OCI-LY3 (cell line): Measurements from ENCODE around the gene TIGIT.

Experiments
- H2AFZ ChIP-seq: fragments of 200-600, 300-600 bp; shearing (Covaris generic); 2 replicates; pipeline ENCODE4 v1.6.0; 2014; ENCODE audit warnings: antibody characterized with exemption, low read depth, low read length
- H3K27ac ChIP-seq: fragments of 200-600, 300-600 bp; sonication (generic); 2 replicates; pipeline ENCODE4 v1.5.1; 2014; ENCODE audit warnings: mild to moderate bottlenecking, low read length, moderate library complexity, mixed read lengths
- H3K27me3 ChIP-seq: fragments of 200-600, 300-600 bp; sonication (generic); 2 replicates; pipeline ENCODE4 v1.6.1; 2014; ENCODE audit warnings: low read depth, low read length, mixed read lengths
- H3K36me3 ChIP-seq: fragments of 200-600, 300-600 bp; sonication (generic); replicated peaks from 2 replicates; pipeline ENCODE3; 2014; ENCODE audit warnings: low read depth, low read length, mixed read lengths
- H3K4me1 ChIP-seq: fragments of 300-600, 200-600 bp; sonication (generic); 2 replicates; pipeline ENCODE4 v1.6.1; 2014; ENCODE audit warnings: low read length, mixed read lengths
- H3K4me2 ChIP-seq: fragments of 200-600, 300-600 bp; sonication (generic); 2 replicates; pipeline ENCODE4 v1.6.1; 2014; ENCODE audit warnings: low read length, mixed read lengths
- H3K4me3 ChIP-seq: fragments of 300-600, 200-600 bp; sonication (generic); 2 replicates; pipeline ENCODE4 v1.5.1; 2014; ENCODE audit warnings: antibody characterized with exemption, mild to moderate bottlenecking, low read length, moderate library complexity
- H3K79me2 ChIP-seq: fragments of 300-600, 200-600 bp; shearing (Covaris generic); 2 replicates; pipeline ENCODE4 v1.6.1; 2014; ENCODE audit warnings: mild to moderate bottlenecking, low read length, mixed read lengths
- H3K9ac ChIP-seq: fragments of 300-600, 200-600 bp; shearing (Covaris generic); 2 replicates; pipeline ENCODE4 v1.6.0; 2014; ENCODE audit warnings: mild to moderate bottlenecking, low read length, moderate library complexity
- H3K9me3 ChIP-seq: fragments of 200-600, 300-600 bp; shearing (Covaris generic); 2 replicates; pipeline ENCODE4 v1.6.1; 2014; ENCODE audit warnings: low read length, mixed read lengths; ENCODE audit not compliant: insufficient read depth
- H4K20me1 ChIP-seq: fragments of 200-600, 300-600 bp; sonication (generic); 2 replicates; pipeline ENCODE4 v1.6.1; 2016; ENCODE audit warnings: low read length, mixed read lengths; ENCODE audit not compliant: insufficient read depth
- CTCF ChIP-seq: fragments of 200-600, 300-600 bp; sonication (generic); IDR thresholded peaks from 2 replicates; pipeline ENCODE4 v1.5.1; 2014; ENCODE audit warnings: antibody characterized with exemption, low read length, low read depth
- EZH2phosphoT487 ChIP-seq: fragments of 200-600 bp; shearing (Covaris generic); IDR thresholded peaks from 2 replicates; pipeline ENCODE4 v1.6.1; 2018; ENCODE audit warnings: antibody characterized with exemption, mixed run types, low read depth

Gene TIGIT

GRCh38 chr3:114356066-114356465, 62.2 kb downstream of the TIGIT start:
- no peak for TF ChIP-seq CTCF
- no peak for TF ChIP-seq EZH2phosphoT487
- no peaks in the 10 kb centered on the region for H3K27me3 ChIP-seq
- H3K27ac ChIP-seq, result no peak overlapping the region
- H3K4me3 ChIP-seq, result no peak overlapping the region
- H3K36me3 ChIP-seq, result no peaks in the 10 kb centered on the region
- H3K4me2 ChIP-seq, result 0 out of 2 replicates have a peak overlapping the region, but pooled peaks have one; percentile 1
- no peaks in the 10 kb centered on the region for H3K9me3 ChIP-seq
- no peak overlapping the region for H3K9ac ChIP-seq
- H4K20me1 ChIP-seq, result no peaks in the 10 kb centered on the region
- peaks cover 18% of the 10 kb centered on the region for H3K4me1 ChIP-seq
- H2AFZ ChIP-seq, result no peak overlapping the region
- H3K79me2 ChIP-seq, result no peaks in the 10 kb centered on the region

- Histone ChIP-seq H3K27me3 (no peaks in the 10 kb centered on the region), H3K9me3 (no peaks in the 10 kb centered on the region), H3K9ac (no peak overlapping the region), H3K4me2 (0 out of 2 replicates have a peak overlapping the region, but pooled peaks have one; percentile 1), H3K36me3 (no peaks in the 10 kb centered on the region), H2AFZ (no peak overlapping the region), H3K4me3 (no peak overlapping the region), H3K79me2 (no peaks in the 10 kb centered on the region), H3K27ac (no peak overlapping the region), H3K4me1 (peaks cover 18% of the 10 kb centered on the region), H4K20me1 (no peaks in the 10 kb centered on the region)
- no peak for TF ChIP-seq EZH2phosphoT487
- no peak for TF ChIP-seq CTCF
Measured at GRCh38 chr3:114356525-114356924, 62.7 kb downstream of the TIGIT start.
